ENCODE measurements around the gene ZSCAN4.

DNA sequence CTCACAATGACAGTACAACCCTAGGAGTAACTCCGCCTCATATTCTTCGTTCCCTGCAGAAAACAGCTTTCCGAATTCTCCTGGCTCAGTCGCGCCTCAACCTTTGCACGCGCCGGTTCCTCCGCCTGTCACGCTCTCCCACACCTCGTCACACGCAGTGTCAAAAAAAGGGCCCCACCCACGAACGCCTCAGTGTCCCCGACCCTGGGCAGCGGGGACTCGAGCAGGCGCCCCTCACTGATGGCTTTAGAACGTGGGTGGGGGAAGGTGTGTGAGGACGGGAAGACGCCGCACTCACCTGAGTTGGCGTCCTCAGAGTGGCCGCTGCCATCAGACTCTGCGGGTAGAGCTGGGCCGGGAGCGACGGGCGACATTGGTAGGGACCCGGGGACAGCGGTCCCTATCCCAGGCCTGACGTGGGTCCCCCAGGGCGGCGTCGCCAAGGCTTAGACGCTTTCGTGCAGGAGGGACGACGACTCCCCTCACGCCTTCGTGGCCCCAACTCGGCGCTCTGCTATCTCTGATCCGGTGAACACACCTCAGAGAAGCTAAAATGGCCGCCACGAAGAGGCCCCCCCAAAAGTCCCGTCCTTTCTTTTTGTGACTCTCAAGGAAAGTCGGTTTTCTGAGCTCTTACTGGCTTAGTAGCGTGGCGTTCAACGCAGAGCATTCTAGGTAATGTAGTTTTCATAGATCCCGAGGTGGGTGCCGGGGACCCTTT, 40.1 kb downstream of the ZSCAN4 start, which contains the start of gene ZNF154:
- TF ChIP-seq, protein P1, sequence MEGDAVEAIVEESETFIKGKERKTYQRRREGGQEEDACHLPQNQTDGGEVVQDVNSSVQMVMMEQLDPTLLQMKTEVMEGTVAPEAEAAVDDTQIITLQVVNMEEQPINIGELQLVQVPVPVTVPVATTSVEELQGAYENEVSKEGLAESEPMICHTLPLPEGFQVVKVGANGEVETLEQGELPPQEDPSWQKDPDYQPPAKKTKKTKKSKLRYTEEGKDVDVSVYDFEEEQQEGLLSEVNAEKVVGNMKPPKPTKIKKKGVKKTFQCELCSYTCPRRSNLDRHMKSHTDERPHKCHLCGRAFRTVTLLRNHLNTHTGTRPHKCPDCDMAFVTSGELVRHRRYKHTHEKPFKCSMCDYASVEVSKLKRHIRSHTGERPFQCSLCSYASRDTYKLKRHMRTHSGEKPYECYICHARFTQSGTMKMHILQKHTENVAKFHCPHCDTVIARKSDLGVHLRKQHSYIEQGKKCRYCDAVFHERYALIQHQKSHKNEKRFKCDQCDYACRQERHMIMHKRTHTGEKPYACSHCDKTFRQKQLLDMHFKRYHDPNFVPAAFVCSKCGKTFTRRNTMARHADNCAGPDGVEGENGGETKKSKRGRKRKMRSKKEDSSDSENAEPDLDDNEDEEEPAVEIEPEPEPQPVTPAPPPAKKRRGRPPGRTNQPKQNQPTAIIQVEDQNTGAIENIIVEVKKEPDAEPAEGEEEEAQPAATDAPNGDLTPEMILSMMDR (conservative IDR thresholded peaks at IDR 0.05; ENCODE audit: low read depth, low read length) = no peak
- TF ChIP-seq EZH2 (IDR thresholded peaks at IDR 0.05; ENCODE audit: low read length, unreplicated experiment) = no peak
- TF ChIP-seq EZH2phosphoT487 (IDR thresholded peaks at IDR 0.05; ENCODE audit: borderline replicate concordance, low read length) = no peak

Measured in PC-3 (cell line).